ENCODE results near the gene SAT1. TPM values are rescaled to one million over a fixed set of nuclear protein-coding genes. Genes with fewer than 3 reads are reported as not detected.

The SAT1 gene
- total and polyA plus RNA-seq, 9 donors, result 58.7 to 3,021 (median 164) TPM

GRCh38 chrX:23804578-23804977, 21.6 kb downstream of the SAT1 start:
- Histone ChIP-seq H3K4me3 (no peak overlapping the region), H3K9me3 (no peaks in the 10 kb centered on the region), H3K27ac (no peak overlapping the region), H3K36me3 (no peaks in the 10 kb centered on the region), H3K4me1 (ENCODE audit: insufficient read depth) (no peaks in the 10 kb centered on the region), H3K27me3 (no peaks in the 10 kb centered on the region)
- 80 to 87% (median 86%) methylated on average over 3 of the region's 3 CpGs for WGBS, 3 donors
- DNase-seq, result no peak
- TF ChIP-seq POLR2A (IDR thresholded peaks at IDR 0.05), result no peak
- TF ChIP-seq CTCF (IDR thresholded peaks at IDR 0.05), result no peak
- TF ChIP-seq EP300 (IDR thresholded peaks at IDR 0.05), result no peak
- intact Hi-C loops (cut with DNase I), result no loop called here

- H3K27ac ChIP-seq, result no peak overlapping the region
Observed at GRCh38 chrX:23805389-23805788, 22.4 kb downstream of the SAT1 start.

DNA sequence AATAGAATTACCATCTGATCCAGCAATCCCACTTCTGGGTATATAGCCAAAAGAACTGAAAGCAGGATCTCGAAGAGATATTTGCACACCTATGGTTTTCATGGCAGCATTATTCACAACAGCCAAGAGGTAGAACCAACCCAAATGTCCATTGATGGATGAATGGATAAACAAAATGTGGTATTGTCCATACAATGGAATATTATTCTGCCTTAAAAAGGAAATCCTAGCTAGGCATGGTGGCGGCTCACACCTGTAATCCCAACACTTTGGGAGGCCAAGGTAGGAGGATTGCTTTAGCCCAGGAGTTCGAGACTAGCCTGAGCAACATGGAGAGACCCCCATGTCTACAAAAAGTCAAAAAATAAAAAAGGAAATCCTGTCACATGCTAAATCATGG, 27.3 kb downstream of the SAT1 start:
- H3K27ac ChIP-seq, result no peak overlapping the region
- no peak overlapping the region for H3K4me3 ChIP-seq
- no peak for TF ChIP-seq POLR2A (IDR thresholded peaks at IDR 0.05)
- no peak for TF ChIP-seq CTCF (IDR thresholded peaks at IDR 0.05)
- no peak for TF ChIP-seq EP300 (IDR thresholded peaks at IDR 0.05)
- 69 to 80% (median 75%) methylated on average over 3 of the region's 3 CpGs for whole genome bisulfite sequencing, 3 donors
- no peak for DNase-seq
- H3K9me3 ChIP-seq, result no peaks in the 10 kb centered on the region
- intact Hi-C loops (cut with DNase I), result no loop called here
- no peaks in the 10 kb centered on the region for H3K36me3 ChIP-seq
- H3K4me1 ChIP-seq (ENCODE audit: insufficient read depth), result no peaks in the 10 kb centered on the region
- no peaks in the 10 kb centered on the region for H3K27me3 ChIP-seq

More at GRCh38 chrX:23805389-23805788, 22.4 kb downstream of the SAT1 start:
- 90 to 95% (median 92%) methylated on average over 9 of the region's 9 CpGs for WGBS, 3 donors
- intact Hi-C loops (cut with DNase I), result no loop called here
- Histone ChIP-seq H3K4me3 (no peak overlapping the region), H3K36me3 (no peaks in the 10 kb centered on the region), H3K4me1 (ENCODE audit: insufficient read depth) (no peaks in the 10 kb centered on the region), H3K27me3 (no peaks in the 10 kb centered on the region), H3K9me3 (no peaks in the 10 kb centered on the region)
- no peak for DNase-seq
- TF ChIP-seq POLR2A (IDR thresholded peaks at IDR 0.05), result no peak
- TF ChIP-seq CTCF (IDR thresholded peaks at IDR 0.05), result no peak
- TF ChIP-seq EP300 (IDR thresholded peaks at IDR 0.05), result no peak

DNA sequence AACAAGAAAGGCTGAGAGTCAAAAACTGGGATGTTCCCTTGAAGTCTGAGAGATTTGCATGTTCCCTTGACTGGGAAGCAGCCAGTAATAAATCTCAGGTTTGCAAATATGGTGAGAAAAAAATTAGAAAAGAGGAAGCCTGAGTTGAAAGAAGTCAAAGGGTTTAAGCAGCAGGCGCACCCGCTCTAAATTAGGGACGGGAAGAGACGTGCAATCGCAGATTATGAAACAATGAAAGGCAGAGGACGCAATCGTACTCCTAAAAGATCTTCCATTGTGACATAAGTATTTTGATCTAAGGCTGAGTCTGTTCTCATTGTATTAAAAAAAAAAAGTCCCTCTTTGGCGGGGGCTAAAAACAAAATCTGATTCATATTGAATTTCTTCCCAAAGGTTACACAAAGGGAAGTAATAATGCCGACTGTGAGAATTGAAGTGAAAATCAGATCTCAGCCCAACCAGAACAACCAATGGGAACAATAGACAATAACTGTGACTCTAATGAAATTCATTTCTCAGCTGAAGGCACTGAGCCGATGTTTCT, 28.2 kb downstream of the SAT1 start:
- Histone ChIP-seq H3K4me3 (no peak overlapping the region), H3K27me3 (no peaks in the 10 kb centered on the region), H3K4me1 (ENCODE audit: insufficient read depth) (no peaks in the 10 kb centered on the region), H3K9me3 (no peaks in the 10 kb centered on the region), H3K27ac (no peak overlapping the region), H3K36me3 (no peaks in the 10 kb centered on the region)
- 69 to 73% (median 72%) methylated on average over 10 of the region's 10 CpGs for WGBS, 3 donors
- intact Hi-C loops (cut with DNase I), result no loop called here
- DNase-seq, result no peak
- TF ChIP-seq POLR2A (IDR thresholded peaks at IDR 0.05) (no peak), EP300 (IDR thresholded peaks at IDR 0.05) (no peak), CTCF (IDR thresholded peaks at IDR 0.05) (no peak)
